ENCODE measurements around the gene STARD10. TPM values are rescaled to one million over a fixed set of nuclear protein-coding genes. Genes with fewer than 3 reads are reported as not detected.

Gene STARD10
- total and polyA plus RNA-seq, 2 donors (not counting 3 experiments of a cell fraction or from before 2014, with no cell fraction given) = 16.1 to 22.5 TPM

DNA sequence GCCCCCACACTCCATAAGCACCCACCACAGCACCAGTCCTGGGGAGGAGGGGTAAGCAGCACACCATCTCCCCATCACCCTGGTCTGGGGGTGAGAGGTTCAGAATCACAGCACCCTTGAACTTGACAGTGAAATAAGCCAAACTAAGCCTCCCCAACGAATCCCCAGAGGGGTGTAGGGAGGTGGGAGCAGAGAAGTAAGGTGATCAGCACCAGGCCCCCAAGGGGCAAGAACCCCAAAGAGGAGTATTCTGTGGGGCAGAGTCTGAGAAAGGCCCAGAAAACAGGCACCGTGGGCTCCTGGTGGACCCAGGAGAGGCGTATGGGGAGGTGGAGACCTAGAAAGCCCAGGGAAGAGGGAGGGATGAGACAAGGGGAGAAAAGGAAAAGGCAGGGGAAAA is 72.6 kb downstream of the STARD10 start:
- no peak overlapping the region for H2AFZ ChIP-seq (ENCODE audit: low read depth, low read length)
- peaks cover 25% of the 10 kb centered on the region for H3K4me1 ChIP-seq (ENCODE audit: control insufficient read depth, extremely low read depth, insufficient read depth, low read length)
- ChIA-PET POLR2A (no interaction called here), CTCF (interaction anchor here (1.0 to 6.0 kb wide), 6 partner anchors 13 to 457 kb away, joined by 3 to 136 read pairs (median 12); partner anchors contain the start of genes ATG16L2 and STARD10)
- peaks cover 0 to 2% of the 10 kb centered on the region in 2 experiments for H3K36me3 ChIP-seq (ENCODE audit: control insufficient read depth in 2 of 2, extremely low read depth in 1 of 2, insufficient read depth in 2 of 2, low read length in 2 of 2)
- no peaks in the 10 kb centered on the region for H3K9me3 ChIP-seq (replicated peaks; ENCODE audit: control insufficient read depth, insufficient read depth, low read length)
- no peaks in the 10 kb centered on the region for H4K20me1 ChIP-seq (replicated peaks; ENCODE audit: control insufficient read depth, extremely low read depth, insufficient read depth, low read length)
- BruUV-seq (replicated peaks) = no TSS peak
- H3K27me3 ChIP-seq (ENCODE audit: control insufficient read depth in 2 of 2, insufficient read depth in 2 of 2, low read length in 2 of 2) = no peaks in the 10 kb centered on the region
- TF ChIP-seq FOS (IDR thresholded peaks at IDR 0.05; ENCODE audit: borderline replicate concordance, insufficient read depth, low read length) (no peak), POLR2AphosphoS5 (IDR thresholded peaks at IDR 0.05; ENCODE audit: insufficient read depth, low read depth, low read length) (no peak), EZH2 (IDR thresholded peaks at IDR 0.05; ENCODE audit: borderline replicate concordance, low read depth, low read length, severe bottlenecking) (no peak), POLR2A (IDR thresholded peaks at IDR 0.05; ENCODE audit: low read depth, low read length) (no peak), JUN (IDR thresholded peaks at IDR 0.05; ENCODE audit: borderline replicate concordance, insufficient read depth, insufficient read length, low read depth) (no peak), GATA2 (IDR thresholded peaks at IDR 0.05; ENCODE audit: insufficient read depth, insufficient read length, low read depth, low read length) (no peak), CTCF (IDR thresholded peaks at IDR 0.05; ENCODE audit: extremely low read depth in 1 of 2, insufficient read depth in 1 of 2, low read depth in 1 of 2, low read length in 2 of 2) (no peak), MYC (IDR thresholded peaks at IDR 0.05; ENCODE audit: low read depth, low read length) (no peak)
- TF ChIP-seq, protein P1, sequence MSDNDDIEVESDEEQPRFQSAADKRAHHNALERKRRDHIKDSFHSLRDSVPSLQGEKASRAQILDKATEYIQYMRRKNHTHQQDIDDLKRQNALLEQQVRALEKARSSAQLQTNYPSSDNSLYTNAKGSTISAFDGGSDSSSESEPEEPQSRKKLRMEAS (IDR thresholded peaks at IDR 0.05; ENCODE audit: insufficient read depth, insufficient read length) = no peak
- peak overlapping the region; percentile 63 for H3K9ac ChIP-seq (replicated peaks; ENCODE audit: extremely low read depth, insufficient read depth, low read length)
- dilution Hi-C loops (cut with MboI; ENCODE audit: extremely low pct_ligation_motif_present, low sequenced_read_pairs) = no loop called here
- peak overlapping the region; percentile 29 to 70 (median 55) for H3K4me3 ChIP-seq (replicated peaks in 1 of 3; ENCODE audit: insufficient read depth in 1 of 3, low read depth in 1 of 3, low read length in 3 of 3)
- no peaks in the 10 kb centered on the region for H3K9me1 ChIP-seq (replicated peaks; ENCODE audit: control insufficient read depth, extremely low read depth, insufficient read depth, low read length)
- H3K79me2 ChIP-seq (ENCODE audit: control insufficient read depth, insufficient read depth, low read length) = peaks cover 41% of the 10 kb centered on the region
- peak overlapping the region; percentile 83 for H3K27ac ChIP-seq (ENCODE audit: insufficient read depth, low read depth, low read length)
- intact Hi-C loops (cut with micrococcal nuclease) = no loop called here
- peak overlapping the region; percentile 71 for H3K4me2 ChIP-seq (ENCODE audit: insufficient read depth, low read length)
- FAIRE-seq (no peak), DNase-seq (ENCODE audit: low read depth, low spot score) (peak; percentile 12)
